Peyer's patch (tissue), 4 donors: Measurements from ENCODE around the gene ACTBL2.

Source experiments
- CTCF ChIP-seq, 6 experiments: fragments of 450-650 bp in 4 of 6; fragments of 200-600 bp in 2 of 6; sonication (generic) in 1 of 6; IDR thresholded peaks; one replicate each; pipeline ENCODE4 v1.5.1; 2017 to 2019; ENCODE audit warnings: antibody characterized with exemption in 6 of 6, mild to moderate bottlenecking in 3 of 6, moderate library complexity in 1 of 6
- POLR2A ChIP-seq, 2 donors: fragments of 450-650 bp; IDR thresholded peaks; one replicate each; pipeline ENCODE4 v1.5.1; 2017; ENCODE audit warnings: antibody characterized with exemption in 2 of 2, mild to moderate bottlenecking in 2 of 2, moderate library complexity in 2 of 2

DNA sequence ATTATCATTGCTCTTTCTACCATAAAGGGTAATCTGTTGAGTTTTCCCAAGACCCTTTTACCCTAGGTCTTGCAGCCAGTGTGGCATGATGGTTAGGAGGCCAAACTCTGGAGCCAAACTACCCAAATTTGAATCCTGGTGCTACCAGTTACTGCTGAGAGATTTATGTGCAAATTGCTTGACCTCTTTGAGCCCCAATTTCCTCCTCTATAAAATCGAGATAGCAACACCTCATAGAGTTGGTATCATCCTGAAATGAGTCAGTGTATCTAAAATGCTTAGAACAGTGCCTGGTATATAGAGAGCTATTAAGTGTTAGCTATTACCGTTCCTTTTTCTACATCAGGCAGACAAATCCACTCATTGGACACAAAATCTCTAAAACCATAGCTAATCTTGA, 43.0 kb downstream of the ACTBL2 start:
- TF ChIP-seq CTCF (IDR thresholded peaks at IDR 0.05) = no peak
- TF ChIP-seq POLR2A (IDR thresholded peaks at IDR 0.05) = no peak
